ENCODE data around the gene CCDC7. TPM values are rescaled to one million over a fixed set of nuclear protein-coding genes. Genes with fewer than 3 reads are reported as not detected.
A peak's percentile ranks its signal among the peaks of the same experiment; 100 is the strongest.
"Not testable (repeated sequence)": the region's sequence is repeated elsewhere in the genome, so short reads cannot be mapped to it uniquely, and the experiment has no call there.

Gene CCDC7
- total RNA-seq, 6 experiments from 2014 or later, result 4.1 to 12.4 (median 6.0) TPM

- Histone ChIP-seq H3K4me1 (no peaks in the 10 kb centered on the region), H3K36me3 (no peaks in the 10 kb centered on the region), H3K9me3 (no peaks in the 10 kb centered on the region), H3K27ac (no peak overlapping the region), H3K27me3 (no peaks in the 10 kb centered on the region), H3K4me3 (no peak overlapping the region)
- TF ChIP-seq CTCF (IDR thresholded peaks at IDR 0.05) (no peak), POLR2A (IDR thresholded peaks at IDR 0.05) (no peak)
- no CpG with 5 or more reads among the region's 1 CpG for WGBS (ENCODE audit: insufficient coverage, low coverage, low lambda C conversion rate, missing lambda C conversion rate)
- DNase-seq (no peak), ATAC-seq (no peak)
- intact Hi-C loops (cut with DNase I), result no loop called here
Observed at GRCh38 chr10:32489158-32489557, 43.2 kb downstream of the CCDC7 start.

GRCh38 chr10:32489901-32490300 lies 44.0 kb downstream of the CCDC7 start:
- TF ChIP-seq CTCF (IDR thresholded peaks at IDR 0.05) (no peak), POLR2A (IDR thresholded peaks at IDR 0.05) (no peak)
- Histone ChIP-seq H3K36me3 (no peaks in the 10 kb centered on the region), H3K9me3 (no peaks in the 10 kb centered on the region), H3K4me1 (no peaks in the 10 kb centered on the region), H3K27me3 (no peaks in the 10 kb centered on the region), H3K4me3 (no peak overlapping the region), H3K27ac (no peak overlapping the region)
- ATAC-seq, result no peak
- no peak for DNase-seq
- intact Hi-C loops (cut with DNase I), result no loop called here

DNA sequence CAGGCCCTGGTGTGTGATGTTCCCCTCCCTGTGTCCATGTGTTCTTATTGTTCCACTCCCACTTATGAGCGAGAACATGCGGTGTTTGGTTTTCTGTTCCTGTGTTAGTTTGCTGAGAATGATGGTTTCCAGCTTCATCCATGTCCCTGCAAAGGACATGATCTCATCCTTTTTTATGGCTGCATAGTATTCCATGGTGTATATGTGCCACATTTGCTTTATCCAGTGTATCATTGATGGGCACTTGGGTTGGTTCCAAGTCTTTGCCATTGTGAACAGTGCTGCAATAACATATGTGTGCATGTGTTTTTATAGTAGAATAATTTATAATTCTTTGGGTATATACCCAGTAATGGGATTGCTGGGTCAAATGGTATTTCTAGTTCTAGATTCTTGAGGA lies 48.6 kb downstream of the CCDC7 start:
- H3K27me3 ChIP-seq, result not testable (repeated sequence)
- WGBS (ENCODE audit: insufficient coverage, low coverage, low lambda C conversion rate, missing lambda C conversion rate), result 45% methylated on average over 2 of the region's 2 CpGs

DNA sequence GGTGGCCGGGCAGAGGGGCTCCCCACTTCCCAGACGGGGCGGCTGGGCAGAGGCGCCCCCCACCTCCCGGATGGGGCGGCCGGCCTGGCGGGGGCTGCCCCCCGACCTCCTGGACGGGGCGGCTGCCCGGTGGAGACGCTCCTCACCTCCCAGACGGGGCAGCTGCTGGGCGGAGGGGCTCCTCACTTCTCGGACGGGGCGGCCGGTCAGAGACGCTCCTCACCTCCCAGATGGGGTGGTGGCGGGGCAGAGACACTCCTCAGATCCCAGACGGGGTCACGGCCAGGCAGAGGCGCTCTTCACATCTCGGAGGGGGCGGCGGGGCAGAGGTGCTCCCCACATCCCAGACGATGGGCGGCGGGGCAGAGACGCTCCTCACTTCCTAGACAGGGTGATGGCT lies 54.2 kb downstream of the CCDC7 start:
- H3K4me3 ChIP-seq; H3K4me1 ChIP-seq; DNase-seq; H3K36me3 ChIP-seq; H3K27me3 ChIP-seq; H3K9me3 ChIP-seq; ATAC-seq; H3K27ac ChIP-seq; intact Hi-C loops (cut with DNase I): not testable (repeated sequence)
- 100% methylated on average over 1 of the region's 31 CpGs for WGBS (ENCODE audit: insufficient coverage, low coverage, low lambda C conversion rate, missing lambda C conversion rate)

More for the DNA sequence above, 48.6 kb downstream of the CCDC7 start:
- intact Hi-C loops (cut with DNase I); H3K9me3 ChIP-seq; H3K4me3 ChIP-seq; H3K4me1 ChIP-seq; ATAC-seq; H3K36me3 ChIP-seq; H3K27ac ChIP-seq; DNase-seq: not testable (repeated sequence)

DNA sequence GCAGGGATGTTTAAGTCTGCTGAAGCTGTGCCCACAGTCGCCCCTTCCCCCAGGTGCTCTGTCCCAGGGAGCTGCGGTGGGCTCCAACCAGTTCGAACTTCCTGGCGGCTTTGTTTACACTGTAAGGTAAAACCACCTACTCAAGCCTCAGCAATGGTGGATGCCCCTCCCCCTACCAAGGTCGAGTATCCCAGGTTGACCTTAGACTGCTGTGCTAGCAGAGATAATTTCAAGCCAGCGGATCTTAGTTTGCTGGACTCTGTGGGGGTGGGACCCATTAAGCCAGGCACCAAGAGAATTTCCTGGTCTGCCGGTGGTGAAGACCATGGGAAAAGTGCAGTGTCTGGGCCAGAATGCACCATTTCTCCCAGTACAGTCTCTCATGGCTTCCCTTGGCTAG lies 56.0 kb downstream of the CCDC7 start:
- H3K27ac ChIP-seq, result no peak overlapping the region
- H3K4me1 ChIP-seq, result no peaks in the 10 kb centered on the region
- H3K27me3 ChIP-seq, result no peaks in the 10 kb centered on the region
- no peak for DNase-seq
- H3K4me3 ChIP-seq, result no peak overlapping the region
- WGBS (ENCODE audit: insufficient coverage, low coverage, low lambda C conversion rate, missing lambda C conversion rate), result 80% methylated on average over 1 of the region's 7 CpGs
- TF ChIP-seq POLR2A (IDR thresholded peaks at IDR 0.05) (no peak), CTCF (IDR thresholded peaks at IDR 0.05) (no peak)
- H3K36me3 ChIP-seq, result no peaks in the 10 kb centered on the region
- intact Hi-C loops (cut with DNase I), result no loop called here
- no peaks in the 10 kb centered on the region for H3K9me3 ChIP-seq
- ATAC-seq, result no peak

DNA sequence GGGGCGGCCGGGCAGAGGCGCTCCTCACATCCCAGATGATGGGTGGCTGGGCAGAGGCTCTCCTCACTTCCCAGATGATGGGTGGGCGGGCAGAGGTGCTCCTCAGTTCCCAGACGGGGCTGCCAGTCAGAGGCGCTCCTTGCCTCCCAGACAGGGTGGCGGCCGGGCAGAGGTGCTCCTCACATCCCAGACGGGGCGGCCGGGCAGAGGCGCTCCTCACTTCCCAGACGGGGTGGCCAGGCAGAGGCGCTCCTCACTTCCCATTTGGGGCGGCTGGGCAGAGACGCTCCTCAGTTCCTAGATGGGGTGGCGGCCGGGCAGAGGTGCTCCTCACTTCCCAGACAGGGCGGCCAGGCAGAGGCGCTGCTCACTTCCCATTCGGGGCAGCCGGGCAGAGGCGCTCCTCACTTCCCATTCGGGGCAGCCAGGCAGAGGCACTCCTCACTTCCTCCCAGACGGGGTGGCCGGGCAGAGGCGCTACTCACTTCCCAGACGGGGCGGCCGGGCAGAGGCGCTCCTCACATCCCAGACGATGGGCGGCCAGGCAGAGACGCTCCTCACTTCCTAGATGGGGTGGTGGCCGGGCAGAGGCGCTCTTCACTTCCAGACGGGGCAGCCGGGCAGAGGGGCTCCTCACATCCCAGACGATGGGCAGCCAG lies 60.0 kb downstream of the CCDC7 start:
- DNase-seq, result peak in 1 of 3 donors; percentile 50
- H3K9me3 ChIP-seq; H3K4me1 ChIP-seq; intact Hi-C loops (cut with DNase I); H3K27me3 ChIP-seq; H3K36me3 ChIP-seq; H3K4me3 ChIP-seq; ATAC-seq; H3K27ac ChIP-seq: not testable (repeated sequence)
- 94% methylated on average over 4 of the region's 39 CpGs for WGBS (ENCODE audit: insufficient coverage, low coverage, low lambda C conversion rate, missing lambda C conversion rate)

Data from right lobe of liver (tissue), 6 donors.